Astrocyte (in vitro differentiated cells and primary cell): ENCODE data around the gene CNPY3.

Experiments
- CTCF ChIP-seq: IDR thresholded peaks from 2 replicates; pipeline ENCODE4 v1.5.1; 2011; ENCODE audit warnings: low read depth, mild to moderate bottlenecking, inconsistent platforms, low read length, moderate library complexity; ENCODE audit not compliant: insufficient read depth
- EZH2 ChIP-seq: IDR thresholded peaks from 2 replicates; pipeline ENCODE4 v1.6.1; 2012; ENCODE audit warnings: mild to moderate bottlenecking, low read length, inconsistent platforms; ENCODE audit not compliant: insufficient read depth

- TF ChIP-seq CTCF, result peak; percentile 82
- TF ChIP-seq EZH2, result no peak
Measured at GRCh38 chr6:42901538-42901957, 27.7 kb upstream of the CNPY3 start.
